ENCODE data around the gene LCN2. TPM values are rescaled to one million over a fixed set of nuclear protein-coding genes. Genes with fewer than 3 reads are reported as not detected.
"Not testable (repeated sequence)": the region's sequence is repeated elsewhere in the genome, so short reads cannot be mapped to it uniquely, and the experiment has no call there.

The LCN2 gene
- total and polyA plus RNA-seq, 2 experiments from 2014 or later, result 2.0 TPM; not detected in 1

DNA sequence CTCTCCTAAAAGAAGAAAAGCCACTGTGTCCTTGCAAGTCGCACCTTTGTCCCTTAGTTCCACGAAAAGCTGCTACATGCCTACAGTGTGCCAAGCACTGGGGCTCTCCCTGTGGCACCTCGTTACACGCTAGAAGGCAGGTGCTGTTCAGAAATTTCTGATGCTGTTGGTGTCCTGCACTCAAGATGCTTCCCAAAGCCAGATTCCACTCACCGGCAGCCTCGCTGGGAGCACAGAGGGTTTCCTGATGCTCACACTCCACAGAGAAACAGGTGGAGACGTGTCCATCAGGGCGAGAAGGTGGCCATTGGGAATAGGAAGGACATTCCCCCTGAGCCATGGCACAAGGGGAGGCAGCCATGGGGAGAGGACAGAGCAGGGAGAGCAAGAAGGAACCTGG, 17.9 kb upstream of the LCN2 start:
- peaks cover 15% of the 10 kb centered on the region for H3K9me3 Mint-ChIP-seq
- not testable (repeated sequence) for H3K4me3 Mint-ChIP-seq; H3K4me1 Mint-ChIP-seq; H3K27me3 ChIP-seq (ENCODE audit: insufficient read depth); H4K20me1 ChIP-seq (replicated peaks; ENCODE audit: insufficient read depth); H3K4me2 ChIP-seq; H3K27ac ChIP-seq (ENCODE audit: low read depth); H3K36me3 Mint-ChIP-seq (ENCODE audit: low read depth); ATAC-seq; H3K4me1 ChIP-seq (ENCODE audit: insufficient read depth); H3K4me3 ChIP-seq; H3K27ac Mint-ChIP-seq; H3F3A ChIP-seq (replicated peaks; ENCODE audit: low read depth); H3K79me2 ChIP-seq (replicated peaks; ENCODE audit: insufficient read depth); H3K9me2 ChIP-seq (ENCODE audit: insufficient read depth); H3K36me3 ChIP-seq (ENCODE audit: insufficient read depth); H2AFZ ChIP-seq; DNase-seq (ENCODE audit: low spot score)
- H3K27me3 Mint-ChIP-seq (ENCODE audit: insufficient read depth, low read depth, poor library complexity), result peaks cover 18% of the 10 kb centered on the region

GRCh38 chr9:128132139-128132538, 17.1 kb upstream of the LCN2 start:
- H3K4me3 ChIP-seq; H3K27ac ChIP-seq (ENCODE audit: low read depth); DNase-seq (ENCODE audit: low spot score); H3K36me3 Mint-ChIP-seq (ENCODE audit: low read depth); H2AFZ ChIP-seq; H3K4me1 ChIP-seq (ENCODE audit: insufficient read depth); H3K4me3 Mint-ChIP-seq; H3K4me2 ChIP-seq; ATAC-seq; H4K20me1 ChIP-seq (replicated peaks; ENCODE audit: insufficient read depth); H3K36me3 ChIP-seq (ENCODE audit: insufficient read depth); H3K79me2 ChIP-seq (replicated peaks; ENCODE audit: insufficient read depth); H3K9me2 ChIP-seq (ENCODE audit: insufficient read depth); H3K27me3 ChIP-seq (ENCODE audit: insufficient read depth); H3K27ac Mint-ChIP-seq; H3F3A ChIP-seq (replicated peaks; ENCODE audit: low read depth); H3K4me1 Mint-ChIP-seq: not testable (repeated sequence)
- Mint-ChIP-seq H3K27me3 (ENCODE audit: insufficient read depth, low read depth, poor library complexity) (peaks cover 11% of the 10 kb centered on the region), H3K9me3 (peaks cover 15% of the 10 kb centered on the region)

DNA sequence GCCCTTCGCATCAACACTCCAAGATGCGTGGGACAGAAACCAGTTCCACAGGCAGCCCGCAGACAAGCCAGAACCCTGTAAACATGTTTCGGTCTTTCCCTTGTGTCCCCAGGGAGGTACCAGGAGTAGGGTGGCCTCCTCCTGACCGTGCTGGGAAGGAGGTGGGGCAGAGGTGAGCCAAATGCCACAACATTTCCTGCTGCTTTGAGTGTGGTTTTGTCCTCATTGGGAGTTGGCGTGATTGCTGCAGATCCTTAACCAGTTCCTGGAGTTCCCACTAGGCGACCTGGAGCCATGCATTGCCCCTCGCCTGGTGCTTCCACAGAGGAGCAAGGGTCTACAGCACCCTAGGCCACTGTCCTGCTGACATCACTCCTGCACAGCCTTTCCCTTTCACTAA, 13.7 kb upstream of the LCN2 start:
- not testable (repeated sequence) for H3K79me2 ChIP-seq (replicated peaks; ENCODE audit: insufficient read depth); H3K4me1 Mint-ChIP-seq; H3K4me3 ChIP-seq; H3K36me3 Mint-ChIP-seq (ENCODE audit: low read depth); H3K4me1 ChIP-seq (ENCODE audit: insufficient read depth); H2AFZ ChIP-seq; H3K4me3 Mint-ChIP-seq; H3K36me3 ChIP-seq (ENCODE audit: insufficient read depth); H3K4me2 ChIP-seq; H3K9me2 ChIP-seq (ENCODE audit: insufficient read depth); DNase-seq (ENCODE audit: low spot score); H3K27ac ChIP-seq (ENCODE audit: low read depth); H3K27me3 Mint-ChIP-seq (ENCODE audit: insufficient read depth, low read depth, poor library complexity); H3K27ac Mint-ChIP-seq; H4K20me1 ChIP-seq (replicated peaks; ENCODE audit: insufficient read depth); H3K9me3 Mint-ChIP-seq; H3F3A ChIP-seq (replicated peaks; ENCODE audit: low read depth); H3K27me3 ChIP-seq (ENCODE audit: insufficient read depth)
- peak; percentile 47; the same call in 1 of the 3 replicates for ATAC-seq

DNA sequence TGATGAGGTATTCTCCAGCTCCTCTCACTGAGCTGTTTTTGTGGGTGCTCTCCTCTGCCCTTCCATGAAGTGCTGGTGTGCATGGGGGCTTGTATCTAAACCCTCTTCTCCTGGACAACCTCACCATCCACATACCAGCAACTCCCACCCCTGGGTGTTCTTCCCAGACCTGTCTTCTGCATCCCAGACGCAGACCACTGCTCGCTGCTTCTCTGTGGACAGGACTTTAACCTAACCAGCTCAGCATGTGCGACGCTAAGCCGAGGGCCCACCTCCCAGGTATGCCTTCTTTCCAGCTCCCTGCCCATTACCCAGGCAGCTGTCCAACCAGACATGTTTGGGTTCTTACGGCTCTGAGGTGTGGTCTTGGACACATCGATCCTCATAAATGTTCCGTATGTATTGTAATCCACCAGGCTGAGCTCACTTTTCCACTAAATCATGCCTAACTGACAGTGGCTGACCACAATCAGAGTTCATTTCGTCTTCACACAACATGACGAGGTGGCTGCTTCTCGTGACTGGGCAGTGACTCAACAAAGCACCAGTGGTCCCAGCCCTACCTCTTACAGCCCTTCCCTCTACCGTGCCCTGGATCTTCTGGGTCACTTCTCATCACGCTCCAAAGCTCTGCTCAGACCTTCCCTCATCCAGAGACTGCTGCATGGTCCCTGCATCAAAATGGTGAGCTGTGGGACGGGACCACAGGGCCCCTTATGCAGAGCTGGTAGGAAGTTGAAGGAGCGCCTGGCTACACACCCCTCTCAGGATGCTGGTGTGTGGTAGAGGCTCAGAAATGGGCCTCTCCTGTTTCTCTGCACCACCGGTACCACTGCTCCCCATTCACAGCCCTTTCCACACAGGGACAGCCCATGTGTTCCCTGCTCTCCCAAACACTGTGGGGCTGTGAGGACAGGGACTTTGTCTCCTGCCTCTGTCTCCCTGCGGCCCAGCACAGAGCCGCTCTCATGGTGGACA, 12.1 kb upstream of the LCN2 start:
- Histone ChIP-seq H3K27me3 (ENCODE audit: insufficient read depth) (no peaks in the 10 kb centered on the region), H4K20me1 (replicated peaks; ENCODE audit: insufficient read depth) (no peaks in the 10 kb centered on the region), H2AFZ (no peak overlapping the region), H3K36me3 (ENCODE audit: insufficient read depth) (no peaks in the 10 kb centered on the region), H3K27ac (ENCODE audit: low read depth) (no peak overlapping the region), H3K4me2 (no peak overlapping the region), H3K79me2 (replicated peaks; ENCODE audit: insufficient read depth) (no peaks in the 10 kb centered on the region), H3F3A (replicated peaks; ENCODE audit: low read depth) (no peaks in the 10 kb centered on the region), H3K4me1 (ENCODE audit: insufficient read depth) (no peaks in the 10 kb centered on the region), H3K9me2 (ENCODE audit: insufficient read depth) (no peaks in the 10 kb centered on the region), H3K4me3 (no peak overlapping the region)
- ATAC-seq (no peak; the same call in 2 of the 3 replicates), DNase-seq (ENCODE audit: low spot score) (no peak)
- Mint-ChIP-seq H3K9me3 (no peaks in the 10 kb centered on the region), H3K4me1 (peaks cover 4% of the 10 kb centered on the region), H3K27me3 (ENCODE audit: insufficient read depth, low read depth, poor library complexity) (no peaks in the 10 kb centered on the region), H3K4me3 (no peak overlapping the region), H3K36me3 (ENCODE audit: low read depth) (no peaks in the 10 kb centered on the region; the same call in 2 of the 3 replicates), H3K27ac (no peak overlapping the region; the same call in 1 of the 2 replicates)
- TF ChIP-seq JUNB (IDR thresholded peaks at IDR 0.05; ENCODE audit: unreplicated experiment), result no peak
- no peak for TF ChIP-seq NANOG (IDR thresholded peaks at IDR 0.05; ENCODE audit: borderline replicate concordance)
- no peak for TF ChIP-seq STAT1 (IDR thresholded peaks at IDR 0.05; ENCODE audit: unreplicated experiment)
- TF ChIP-seq, protein P1, sequence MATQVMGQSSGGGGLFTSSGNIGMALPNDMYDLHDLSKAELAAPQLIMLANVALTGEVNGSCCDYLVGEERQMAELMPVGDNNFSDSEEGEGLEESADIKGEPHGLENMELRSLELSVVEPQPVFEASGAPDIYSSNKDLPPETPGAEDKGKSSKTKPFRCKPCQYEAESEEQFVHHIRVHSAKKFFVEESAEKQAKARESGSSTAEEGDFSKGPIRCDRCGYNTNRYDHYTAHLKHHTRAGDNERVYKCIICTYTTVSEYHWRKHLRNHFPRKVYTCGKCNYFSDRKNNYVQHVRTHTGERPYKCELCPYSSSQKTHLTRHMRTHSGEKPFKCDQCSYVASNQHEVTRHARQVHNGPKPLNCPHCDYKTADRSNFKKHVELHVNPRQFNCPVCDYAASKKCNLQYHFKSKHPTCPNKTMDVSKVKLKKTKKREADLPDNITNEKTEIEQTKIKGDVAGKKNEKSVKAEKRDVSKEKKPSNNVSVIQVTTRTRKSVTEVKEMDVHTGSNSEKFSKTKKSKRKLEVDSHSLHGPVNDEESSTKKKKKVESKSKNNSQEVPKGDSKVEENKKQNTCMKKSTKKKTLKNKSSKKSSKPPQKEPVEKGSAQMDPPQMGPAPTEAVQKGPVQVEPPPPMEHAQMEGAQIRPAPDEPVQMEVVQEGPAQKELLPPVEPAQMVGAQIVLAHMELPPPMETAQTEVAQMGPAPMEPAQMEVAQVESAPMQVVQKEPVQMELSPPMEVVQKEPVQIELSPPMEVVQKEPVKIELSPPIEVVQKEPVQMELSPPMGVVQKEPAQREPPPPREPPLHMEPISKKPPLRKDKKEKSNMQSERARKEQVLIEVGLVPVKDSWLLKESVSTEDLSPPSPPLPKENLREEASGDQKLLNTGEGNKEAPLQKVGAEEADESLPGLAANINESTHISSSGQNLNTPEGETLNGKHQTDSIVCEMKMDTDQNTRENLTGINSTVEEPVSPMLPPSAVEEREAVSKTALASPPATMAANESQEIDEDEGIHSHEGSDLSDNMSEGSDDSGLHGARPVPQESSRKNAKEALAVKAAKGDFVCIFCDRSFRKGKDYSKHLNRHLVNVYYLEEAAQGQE (IDR thresholded peaks at IDR 0.05; ENCODE audit: unreplicated experiment), result no peak
- TF ChIP-seq, protein P2, sequence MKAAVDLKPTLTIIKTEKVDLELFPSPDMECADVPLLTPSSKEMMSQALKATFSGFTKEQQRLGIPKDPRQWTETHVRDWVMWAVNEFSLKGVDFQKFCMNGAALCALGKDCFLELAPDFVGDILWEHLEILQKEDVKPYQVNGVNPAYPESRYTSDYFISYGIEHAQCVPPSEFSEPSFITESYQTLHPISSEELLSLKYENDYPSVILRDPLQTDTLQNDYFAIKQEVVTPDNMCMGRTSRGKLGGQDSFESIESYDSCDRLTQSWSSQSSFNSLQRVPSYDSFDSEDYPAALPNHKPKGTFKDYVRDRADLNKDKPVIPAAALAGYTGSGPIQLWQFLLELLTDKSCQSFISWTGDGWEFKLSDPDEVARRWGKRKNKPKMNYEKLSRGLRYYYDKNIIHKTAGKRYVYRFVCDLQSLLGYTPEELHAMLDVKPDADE (IDR thresholded peaks at IDR 0.05), result no peak

Data from GM23338 (cell line).